GM21717 (cell line): ENCODE results near the gene MRPL38.

Experiments
- ATAC-seq: cut with Tn5 transposase; IDR thresholded peaks from one replicate; pipeline ENCODE4 v1.9.1; 2021; ENCODE audit warnings: mild to moderate bottlenecking, moderate library complexity; ENCODE audit not compliant: unreplicated experiment

Gene MRPL38

DNA sequence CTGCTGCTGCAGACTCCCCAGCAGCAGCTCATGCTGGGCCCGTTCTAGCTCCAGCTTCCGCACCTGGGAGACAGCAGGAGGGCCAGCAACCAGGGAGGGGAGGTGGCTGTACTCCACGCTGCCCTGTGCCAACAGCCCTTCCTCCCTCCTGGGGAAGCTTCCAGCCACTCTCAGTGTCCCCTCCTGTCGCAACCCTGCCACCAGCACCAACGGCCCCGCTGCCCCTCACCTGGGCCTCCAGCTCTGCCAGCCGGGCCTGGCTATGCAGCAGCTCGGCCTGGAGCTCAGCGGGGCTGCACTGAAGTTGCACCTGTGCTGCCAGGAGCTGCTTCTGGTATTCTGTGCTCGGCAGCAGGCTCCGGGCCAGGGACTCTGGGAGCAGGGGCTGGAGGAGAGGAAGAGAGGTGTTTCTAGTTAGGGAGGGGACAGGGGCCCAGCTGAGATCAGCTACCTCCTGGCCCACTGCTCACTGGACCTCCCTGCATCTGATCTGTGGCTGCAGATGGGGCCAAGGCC is 15.4 kb upstream of the MRPL38 start:
- ATAC-seq: no peak

DNA sequence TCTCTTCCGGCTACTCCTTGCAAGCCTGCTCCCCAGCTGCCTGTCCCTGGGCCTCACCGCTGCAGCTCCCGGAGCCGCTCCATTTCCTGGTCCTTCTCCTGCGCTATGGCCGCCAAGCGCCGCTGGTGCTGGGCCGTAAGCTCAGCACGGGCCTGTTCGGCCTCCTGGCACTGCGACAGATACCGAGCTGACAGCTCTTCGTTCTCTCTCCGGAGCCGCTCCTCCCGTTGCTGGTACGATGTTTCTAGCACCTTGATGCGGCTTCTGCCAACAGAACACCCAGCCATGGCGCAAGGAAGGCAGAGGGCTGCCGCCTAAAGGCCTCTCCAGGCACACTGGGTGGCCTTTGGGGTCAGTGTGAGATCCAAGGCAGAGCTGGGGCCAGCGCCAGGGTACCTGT is 14.9 kb upstream of the MRPL38 start:
- ATAC-seq: no peak

DNA sequence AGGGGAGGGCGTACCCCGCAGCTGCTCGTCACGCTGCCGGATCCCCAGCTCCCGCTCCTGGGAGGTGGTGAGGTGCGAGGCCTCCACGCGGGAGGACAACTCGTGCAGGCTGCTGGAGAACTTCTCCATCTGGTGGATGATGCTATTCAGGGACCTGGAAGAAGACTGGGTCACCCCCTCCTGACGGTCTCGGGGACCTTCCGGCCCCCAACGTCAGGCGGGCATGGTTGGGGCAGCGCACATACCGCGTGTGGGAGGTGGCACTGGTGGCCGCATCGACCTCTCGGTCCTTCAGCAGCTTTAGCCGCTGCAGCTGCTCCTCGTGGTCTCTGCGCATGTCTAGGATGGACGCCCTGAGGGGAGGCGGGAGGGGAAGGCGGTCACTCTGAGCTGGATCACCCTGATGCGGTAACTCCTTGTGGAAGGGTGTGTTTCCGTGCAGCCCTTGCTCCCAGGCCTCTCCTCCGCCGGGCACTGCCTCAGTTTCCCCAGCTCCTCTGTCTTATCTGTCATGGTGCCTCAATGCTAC is 13.3 kb upstream of the MRPL38 start:
- no peak for ATAC-seq

DNA sequence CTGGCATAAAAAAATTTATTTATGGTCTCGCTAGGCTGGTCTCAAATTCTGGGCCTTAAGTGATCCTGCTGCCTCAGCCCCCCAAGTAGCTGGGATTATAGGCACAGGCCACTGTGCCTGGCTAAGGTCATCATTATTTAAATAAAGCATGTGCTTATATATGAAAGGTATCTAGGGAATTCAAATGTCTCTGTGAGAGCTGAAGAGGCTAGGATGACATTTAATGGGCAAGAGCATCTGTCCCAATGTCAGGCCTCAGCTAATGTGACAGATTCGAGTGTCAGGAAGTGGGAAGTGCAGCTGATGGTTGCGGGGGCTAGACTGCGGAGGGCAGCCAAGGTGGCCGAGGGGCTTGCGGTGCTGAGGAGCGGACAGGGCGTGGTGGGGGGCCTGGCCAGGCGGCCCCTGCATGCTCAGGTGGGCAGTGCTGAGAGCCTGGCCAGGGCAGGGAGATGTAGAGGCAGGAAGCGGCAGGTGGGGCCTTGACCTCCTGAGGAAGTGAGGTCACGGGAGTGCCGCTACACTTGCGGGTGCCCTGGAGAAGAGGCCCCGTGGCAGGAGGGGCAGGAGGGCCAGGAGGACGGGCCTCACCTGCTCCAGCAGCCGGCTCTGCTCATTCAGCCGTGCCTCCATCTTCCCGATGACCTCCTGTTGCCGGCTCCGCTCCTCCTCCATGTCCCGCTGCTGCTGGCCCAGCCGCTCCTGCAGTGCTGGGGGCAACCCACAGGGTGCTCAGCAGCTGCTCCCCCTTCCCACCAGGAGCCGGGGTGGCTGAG is 12.6 kb upstream of the MRPL38 start:
- no peak for ATAC-seq

DNA sequence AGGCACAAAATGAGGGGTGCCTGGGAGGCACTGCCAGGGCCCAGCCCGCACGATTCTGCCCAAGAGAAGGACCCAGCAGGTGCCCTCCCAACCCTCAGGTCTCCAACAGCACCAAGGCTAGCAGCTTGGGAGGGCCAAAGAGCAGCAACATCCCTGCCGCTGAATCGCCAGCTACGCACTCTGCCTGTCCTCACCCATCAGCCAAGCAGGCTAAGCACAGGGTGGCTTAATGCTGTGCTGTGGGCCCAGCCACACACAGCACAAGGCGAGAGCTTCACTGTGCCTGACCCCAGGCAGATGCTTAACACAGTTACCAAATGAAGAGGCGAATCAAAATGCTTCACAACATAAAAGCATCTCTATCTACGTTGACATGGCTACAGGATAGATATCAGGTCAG is 10.6 kb upstream of the MRPL38 start:
- no peak for ATAC-seq

DNA sequence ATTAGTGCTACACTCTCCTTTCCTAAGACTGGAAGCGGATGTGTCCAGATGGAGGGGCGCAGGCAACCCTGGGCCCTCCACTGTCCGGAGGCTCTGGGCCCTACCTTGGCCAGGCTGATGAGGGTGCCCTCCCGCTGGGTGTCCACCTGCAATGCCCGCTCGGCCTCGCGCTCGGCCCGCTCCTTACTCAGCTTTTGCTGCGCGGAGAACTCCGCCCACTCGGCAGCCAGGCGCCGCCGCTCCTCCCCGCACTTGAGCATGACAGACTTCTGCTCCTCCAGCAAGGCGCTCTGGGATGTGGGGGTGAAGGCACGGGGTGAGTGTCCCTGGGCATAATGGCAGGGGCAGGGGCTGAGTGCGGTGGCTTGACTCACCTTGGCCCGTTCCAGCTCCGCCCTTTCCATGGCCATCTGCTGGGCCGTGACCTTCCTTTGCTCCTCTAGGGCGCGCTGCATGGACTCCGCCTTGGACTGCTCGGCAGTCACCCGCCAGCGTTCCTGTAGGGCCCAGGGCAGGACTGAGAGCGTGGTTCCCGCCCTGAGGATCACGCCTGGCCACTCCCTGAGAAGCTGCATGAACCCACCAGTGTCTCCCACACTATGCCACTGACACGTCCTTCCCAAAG is 10.1 kb upstream of the MRPL38 start:
- no peak for ATAC-seq

DNA sequence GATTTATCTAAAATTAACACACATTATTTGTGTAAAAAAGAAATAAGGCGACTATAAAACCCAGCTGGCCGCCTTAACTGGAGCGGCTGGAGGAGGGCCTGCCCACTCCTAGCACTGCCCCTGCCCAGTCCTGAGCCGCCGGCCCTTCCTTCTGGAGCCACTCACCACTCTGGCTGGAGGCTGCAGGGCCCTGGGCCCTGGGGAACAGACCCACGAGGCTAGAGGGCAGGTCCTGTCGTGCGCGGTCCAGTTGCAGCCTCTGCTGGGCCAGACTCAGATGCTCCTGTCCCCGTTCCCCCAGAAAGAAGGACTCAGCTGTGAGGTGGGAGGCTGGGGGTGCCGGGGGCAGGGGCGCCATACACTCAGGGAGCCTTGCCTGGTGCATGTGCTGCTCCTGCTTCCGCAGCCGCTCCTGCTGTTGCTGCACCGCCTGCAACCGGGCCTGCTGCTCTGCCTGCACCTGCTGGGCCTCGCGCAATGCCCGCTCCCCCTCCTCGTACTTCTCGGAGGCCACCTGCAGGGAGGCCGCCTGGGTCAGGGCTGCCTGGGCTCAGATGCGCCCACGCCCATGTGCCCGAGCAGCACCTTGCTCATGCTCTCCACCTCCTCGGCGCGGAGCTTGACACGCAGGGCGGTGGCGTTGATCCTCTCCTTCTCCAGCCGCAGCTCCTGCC is 9.0 kb upstream of the MRPL38 start:
- ATAC-seq: no peak

DNA sequence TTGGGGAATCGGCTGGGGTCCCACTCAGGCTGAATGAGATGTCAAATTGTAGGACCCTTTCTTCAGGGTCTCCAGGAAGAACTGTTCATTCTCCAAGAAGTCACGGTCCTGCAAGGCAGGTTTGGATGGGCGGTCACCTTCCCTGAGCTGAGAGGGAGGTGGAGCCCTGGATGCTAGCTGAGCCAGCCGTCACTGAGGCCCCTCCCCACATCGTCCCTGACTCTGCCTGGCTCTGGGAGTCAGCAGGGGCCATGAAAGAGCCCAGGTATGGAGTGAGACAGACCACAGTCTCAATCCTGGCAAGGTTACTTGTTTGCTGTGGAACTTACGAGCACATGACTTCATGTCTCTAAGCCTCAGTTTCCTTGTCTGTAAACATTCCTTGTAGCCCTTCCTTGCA is 6.0 kb upstream of the MRPL38 start:
- no peak for ATAC-seq

DNA sequence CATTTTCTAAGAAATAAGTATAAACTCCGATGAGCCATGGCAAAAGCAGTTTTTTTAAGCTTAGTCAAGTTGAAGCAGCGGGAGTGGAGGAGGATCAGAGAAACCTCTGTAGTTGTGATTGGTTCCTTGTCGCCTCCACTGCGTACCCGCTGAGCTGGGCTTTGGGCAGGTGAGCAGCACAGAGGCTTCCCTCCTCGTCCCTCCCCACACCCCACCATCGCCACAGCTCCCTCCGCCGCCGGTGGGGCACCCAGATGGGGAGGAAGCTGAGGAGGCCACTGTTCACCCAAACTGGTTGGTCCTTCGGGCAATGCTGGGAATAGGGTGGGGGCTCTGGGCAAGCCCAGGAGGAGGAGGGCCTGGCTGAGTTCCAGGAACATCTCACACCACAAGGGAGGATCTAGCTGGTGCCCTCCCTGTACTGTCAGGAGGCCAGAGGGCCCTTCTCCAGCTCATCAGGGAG is 5.2 kb upstream of the MRPL38 start:
- no peak for ATAC-seq

DNA sequence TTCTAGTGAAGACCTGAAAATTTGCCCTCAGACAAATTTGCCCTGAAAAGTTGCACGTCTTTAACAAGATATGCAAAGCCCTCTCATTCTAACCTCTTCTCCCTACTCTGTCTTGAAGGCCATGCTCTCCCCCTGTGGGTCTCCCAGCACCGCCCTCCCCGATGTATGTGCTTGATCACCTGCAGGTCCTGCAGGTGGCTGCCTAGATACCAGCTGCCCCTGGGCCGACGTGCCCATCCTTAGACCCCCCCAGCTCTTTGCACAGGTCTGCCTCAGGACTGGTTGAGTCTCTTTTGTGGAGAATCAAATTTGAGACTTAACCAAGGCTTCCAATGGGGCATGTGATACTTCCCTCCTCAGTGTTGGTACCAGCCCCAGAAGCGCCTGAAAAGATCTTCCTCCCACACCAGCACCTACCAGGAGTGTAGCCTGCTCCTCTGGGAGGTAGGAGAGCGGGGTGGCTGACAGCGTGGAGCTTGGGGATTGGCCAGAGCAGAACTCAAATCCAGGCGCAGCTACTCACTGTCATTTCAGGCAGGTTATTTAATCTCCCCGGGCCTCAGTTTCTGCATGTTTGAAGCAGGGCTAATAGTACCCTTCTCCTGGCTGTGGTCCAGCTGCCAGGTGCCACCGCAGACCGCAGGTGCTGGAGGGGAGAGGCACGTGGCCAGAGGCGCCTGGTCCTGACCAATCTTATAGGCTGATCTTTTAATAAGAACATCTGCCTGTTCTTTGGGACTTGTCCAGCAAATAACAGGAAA is 4.5 kb upstream of the MRPL38 start:
- no peak for ATAC-seq

DNA sequence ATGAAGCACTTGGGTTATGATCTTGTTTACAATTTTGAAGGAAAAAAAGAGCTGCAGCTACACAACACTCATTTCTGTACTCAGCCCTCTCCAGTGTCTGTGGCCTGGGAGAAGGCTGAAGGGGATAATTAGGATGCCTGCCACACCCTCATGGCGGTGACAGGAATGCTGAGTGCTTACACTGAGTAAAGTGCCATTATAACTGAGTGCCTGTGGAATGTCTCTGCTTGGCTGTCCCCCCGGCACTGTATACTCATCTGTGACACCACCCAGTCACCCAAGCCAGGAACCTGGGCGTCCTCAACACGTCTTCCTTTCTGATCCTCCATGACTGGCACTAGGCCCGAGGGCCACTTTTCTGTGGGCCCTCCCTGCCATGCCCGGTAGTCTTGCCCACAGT is 3.5 kb upstream of the MRPL38 start:
- ATAC-seq: no peak

DNA sequence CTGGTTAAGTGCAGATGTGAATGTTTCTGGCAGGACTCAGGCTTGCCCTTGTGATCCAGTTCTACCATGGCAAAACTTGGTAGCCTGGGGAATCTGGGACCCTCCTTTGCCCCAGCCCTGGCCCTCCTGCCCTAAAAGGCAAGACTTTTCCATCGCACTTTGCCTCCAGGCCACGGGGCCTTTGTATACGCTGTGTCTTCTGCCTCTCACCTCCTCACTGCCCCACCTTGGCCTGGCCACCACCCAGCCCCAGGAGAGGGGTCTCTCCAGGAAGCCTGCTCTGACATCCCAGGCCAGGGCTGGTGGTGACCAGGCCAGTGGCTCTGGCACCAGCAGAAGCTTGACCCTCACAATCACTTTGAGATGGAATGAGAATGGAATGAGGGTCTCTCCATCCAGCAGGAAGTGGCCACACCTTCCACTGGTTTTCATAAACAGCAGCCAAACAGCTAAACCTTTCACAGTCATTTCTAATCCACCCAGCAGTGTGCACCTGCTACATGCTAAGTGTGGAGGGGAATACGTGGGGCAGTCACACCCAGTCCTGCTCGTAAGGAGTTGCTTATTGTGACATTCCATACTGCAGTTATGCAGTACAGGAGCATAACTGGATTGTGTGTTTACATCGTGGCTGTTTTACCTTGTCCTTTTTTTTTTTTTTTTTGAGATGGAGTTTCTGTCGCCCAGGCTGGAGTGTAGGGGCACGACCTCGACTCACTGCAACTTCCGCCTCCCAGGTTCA is 1.6 kb upstream of the MRPL38 start:
- ATAC-seq: no peak

DNA sequence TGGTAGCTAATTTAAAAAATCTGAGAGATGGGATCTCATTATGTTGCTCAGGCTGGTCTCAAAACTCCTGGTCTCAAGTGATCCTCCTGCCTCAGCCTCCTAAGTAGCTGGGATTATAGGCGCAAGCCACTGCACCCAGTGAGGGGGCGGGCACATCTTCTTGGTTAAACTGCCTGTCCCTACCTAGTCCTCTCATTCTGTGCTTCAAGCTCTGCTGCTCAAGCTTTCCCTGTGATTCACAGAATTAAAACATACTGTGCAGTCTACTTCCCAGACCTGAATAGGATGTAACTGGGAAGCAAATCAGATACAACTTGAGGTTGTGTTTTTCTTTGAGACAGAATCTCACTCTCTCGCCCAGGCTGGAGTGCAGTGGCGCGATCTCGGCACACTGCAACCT is 2.3 kb downstream of the MRPL38 start:
- no peak for ATAC-seq

DNA sequence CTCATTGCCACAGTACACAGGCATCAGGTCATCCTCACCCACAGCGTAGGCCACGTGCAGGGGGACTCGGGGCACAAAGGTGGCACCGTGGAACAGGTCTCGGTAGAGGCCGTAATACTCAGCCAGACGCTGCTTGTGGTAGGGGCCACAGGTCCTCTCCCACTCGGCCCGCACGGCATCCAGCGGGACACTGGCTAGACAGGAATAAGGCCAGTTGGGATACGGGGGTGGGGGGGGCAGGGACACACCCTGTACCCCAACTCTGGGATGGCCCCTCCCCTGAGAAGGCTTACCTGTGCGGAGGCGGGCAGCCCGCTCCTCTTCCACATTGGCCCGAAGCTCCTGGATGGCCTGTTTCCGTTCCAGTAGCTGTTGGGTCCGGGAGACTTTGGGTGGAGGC is 3.0 kb downstream of the MRPL38 start:
- no peak for ATAC-seq

DNA sequence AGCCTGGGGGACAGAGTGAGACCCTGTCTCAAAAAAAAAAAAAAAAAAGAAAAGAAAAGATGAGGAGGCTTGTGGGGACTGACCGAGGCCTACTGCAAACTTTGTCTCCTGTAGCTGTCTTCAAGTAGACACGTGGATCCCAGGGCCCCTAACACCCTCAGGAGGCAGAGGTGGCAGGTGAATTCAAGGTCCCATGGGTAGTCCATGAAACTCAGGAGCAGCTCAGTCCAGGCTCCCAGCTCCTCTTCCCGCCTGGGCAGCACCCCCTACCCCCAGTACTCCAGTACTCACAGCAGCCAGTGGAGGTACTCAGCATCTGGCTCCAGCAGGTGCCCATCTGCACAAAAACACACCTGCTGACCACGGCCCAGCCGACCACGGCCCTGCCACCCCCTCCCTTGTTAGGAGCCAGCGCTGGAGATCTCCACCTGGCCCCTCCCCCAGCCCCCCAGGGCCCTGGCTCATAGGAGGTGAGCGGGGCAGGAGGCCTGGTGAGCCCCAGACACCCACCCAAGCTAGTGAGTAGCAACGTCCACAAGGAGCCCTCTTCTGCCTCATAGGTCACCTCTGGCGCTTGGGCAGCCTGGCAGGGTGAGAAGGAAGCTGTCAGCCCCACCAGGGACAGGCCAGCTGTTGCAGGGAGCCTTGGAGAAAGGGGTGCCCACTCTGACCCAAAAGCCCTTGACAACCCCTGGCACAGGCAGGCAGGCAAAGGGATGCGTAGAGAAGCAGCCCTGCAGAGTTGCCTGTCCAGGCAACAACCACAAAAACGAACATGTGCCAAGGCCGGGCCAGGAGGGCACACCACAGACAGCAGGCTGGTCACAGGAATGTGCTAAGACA is 3.8 kb downstream of the MRPL38 start:
- no peak for ATAC-seq

DNA sequence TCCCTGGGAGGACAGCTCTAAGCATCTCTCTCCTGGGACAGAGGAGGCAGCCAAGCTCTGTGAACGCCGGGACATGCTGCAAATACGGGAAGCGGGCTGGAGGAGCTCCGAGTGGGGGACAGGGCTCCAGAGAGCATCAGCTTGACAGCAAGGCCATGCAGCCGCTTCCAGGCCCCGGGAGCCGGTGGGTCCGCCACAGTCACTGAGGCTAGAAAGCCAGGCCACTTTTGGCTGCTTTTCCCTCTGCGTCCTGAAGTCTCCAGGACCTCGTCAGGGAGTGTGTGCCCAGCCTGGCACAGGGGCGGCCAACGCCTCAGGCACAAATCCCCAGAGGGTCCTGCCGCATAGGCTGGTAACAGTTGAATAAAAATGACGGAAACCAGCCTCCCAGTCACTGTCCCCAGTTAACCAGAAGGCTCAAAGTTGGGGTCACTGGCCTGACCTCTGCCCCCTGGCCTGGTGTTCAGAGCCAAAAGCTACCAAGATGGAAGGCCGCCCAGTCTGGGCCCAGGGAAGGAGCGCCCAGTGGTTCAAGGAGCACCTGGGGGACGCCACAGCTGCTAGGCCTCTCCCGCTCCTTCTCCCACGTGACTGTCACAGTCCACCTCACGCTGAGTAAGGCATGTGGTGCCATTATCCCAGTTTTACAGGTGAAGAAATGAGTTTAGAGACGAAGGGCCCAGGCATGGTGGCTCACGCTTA is 4.8 kb downstream of the MRPL38 start:
- ATAC-seq: no peak

DNA sequence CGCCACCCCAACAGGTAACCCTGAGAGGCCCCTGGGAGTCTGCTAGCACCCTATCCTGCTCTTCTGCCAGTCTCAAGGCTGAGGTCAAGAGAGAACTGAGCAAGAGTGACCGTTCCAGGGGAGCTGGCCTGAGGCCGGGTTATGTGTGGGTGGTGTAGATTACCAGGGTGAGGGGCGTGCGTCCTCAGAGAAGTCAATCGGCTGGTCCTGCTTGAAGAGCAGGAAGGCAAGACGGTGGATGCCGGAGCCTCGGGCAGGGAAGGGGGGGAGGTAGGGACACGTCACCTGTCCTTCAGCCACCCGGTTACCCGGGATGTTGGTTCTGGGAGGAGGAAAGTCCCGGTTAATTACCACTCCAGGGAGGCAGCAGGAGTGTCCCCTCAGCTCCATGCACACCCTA is 5.3 kb downstream of the MRPL38 start:
- ATAC-seq: no peak

DNA sequence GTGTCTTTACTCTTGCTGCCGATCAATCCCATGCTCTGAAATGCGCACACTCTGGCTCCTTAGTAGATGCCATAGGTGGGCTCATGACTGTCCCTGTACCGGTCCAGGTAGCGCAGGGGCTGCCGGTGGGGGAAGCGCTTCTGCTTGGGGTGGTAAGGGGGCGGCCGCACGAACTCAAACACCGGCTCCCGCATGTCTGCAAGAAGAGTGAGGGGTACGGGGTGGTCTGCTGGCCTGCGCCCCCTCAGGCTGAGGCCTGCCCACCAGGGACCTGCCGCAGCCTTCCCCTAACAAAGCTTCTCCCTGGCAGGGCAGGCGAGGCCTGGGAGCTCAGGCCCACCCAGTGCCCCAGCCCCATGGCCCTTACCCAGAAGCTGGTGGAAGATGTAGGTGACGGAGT is 5.9 kb downstream of the MRPL38 start:
- no peak for ATAC-seq

DNA sequence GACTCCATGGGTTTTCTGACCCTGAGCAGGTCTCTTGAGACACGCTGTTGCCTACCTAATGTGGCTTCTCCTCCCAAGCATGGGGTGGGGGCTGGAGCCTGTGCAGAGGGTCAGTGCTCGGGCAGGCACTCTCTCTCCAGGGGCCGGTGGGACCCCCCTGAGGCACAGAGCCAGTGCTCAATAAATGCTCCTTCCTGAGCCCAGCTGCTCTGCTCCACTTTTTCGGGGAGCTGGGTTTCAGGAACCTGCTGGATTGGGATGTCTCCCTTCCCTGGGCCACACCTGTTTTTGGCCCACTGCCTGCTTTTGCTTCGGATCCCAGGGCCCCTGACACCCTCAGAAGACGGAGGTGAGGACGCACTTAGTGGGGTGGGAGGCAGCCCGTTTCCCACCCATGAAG is 6.6 kb downstream of the MRPL38 start:
- no peak for ATAC-seq
